Stimulated activated CD4-positive, alpha-beta T cell treated with anti-CD3 and anti-CD28 coated beads, TNF-alpha, amount 100 ng/mL, for 4 hours (primary cell): Measurements from ENCODE around the gene TMX1.
A peak's percentile ranks its signal among the peaks of the same experiment; 100 is the strongest.
"Not testable (repeated sequence)": the region's sequence is repeated elsewhere in the genome, so short reads cannot be mapped to it uniquely, and the experiment has no call there.

Source experiments
- DNase-seq, 3 experiments: peaks; one replicate each; pipeline ENCODE4 v3.0.0-alpha.2; 2020; ENCODE audit warnings: low read depth in 3 of 3

TMX1 gene, protein sequence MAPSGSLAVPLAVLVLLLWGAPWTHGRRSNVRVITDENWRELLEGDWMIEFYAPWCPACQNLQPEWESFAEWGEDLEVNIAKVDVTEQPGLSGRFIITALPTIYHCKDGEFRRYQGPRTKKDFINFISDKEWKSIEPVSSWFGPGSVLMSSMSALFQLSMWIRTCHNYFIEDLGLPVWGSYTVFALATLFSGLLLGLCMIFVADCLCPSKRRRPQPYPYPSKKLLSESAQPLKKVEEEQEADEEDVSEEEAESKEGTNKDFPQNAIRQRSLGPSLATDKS

DNA sequence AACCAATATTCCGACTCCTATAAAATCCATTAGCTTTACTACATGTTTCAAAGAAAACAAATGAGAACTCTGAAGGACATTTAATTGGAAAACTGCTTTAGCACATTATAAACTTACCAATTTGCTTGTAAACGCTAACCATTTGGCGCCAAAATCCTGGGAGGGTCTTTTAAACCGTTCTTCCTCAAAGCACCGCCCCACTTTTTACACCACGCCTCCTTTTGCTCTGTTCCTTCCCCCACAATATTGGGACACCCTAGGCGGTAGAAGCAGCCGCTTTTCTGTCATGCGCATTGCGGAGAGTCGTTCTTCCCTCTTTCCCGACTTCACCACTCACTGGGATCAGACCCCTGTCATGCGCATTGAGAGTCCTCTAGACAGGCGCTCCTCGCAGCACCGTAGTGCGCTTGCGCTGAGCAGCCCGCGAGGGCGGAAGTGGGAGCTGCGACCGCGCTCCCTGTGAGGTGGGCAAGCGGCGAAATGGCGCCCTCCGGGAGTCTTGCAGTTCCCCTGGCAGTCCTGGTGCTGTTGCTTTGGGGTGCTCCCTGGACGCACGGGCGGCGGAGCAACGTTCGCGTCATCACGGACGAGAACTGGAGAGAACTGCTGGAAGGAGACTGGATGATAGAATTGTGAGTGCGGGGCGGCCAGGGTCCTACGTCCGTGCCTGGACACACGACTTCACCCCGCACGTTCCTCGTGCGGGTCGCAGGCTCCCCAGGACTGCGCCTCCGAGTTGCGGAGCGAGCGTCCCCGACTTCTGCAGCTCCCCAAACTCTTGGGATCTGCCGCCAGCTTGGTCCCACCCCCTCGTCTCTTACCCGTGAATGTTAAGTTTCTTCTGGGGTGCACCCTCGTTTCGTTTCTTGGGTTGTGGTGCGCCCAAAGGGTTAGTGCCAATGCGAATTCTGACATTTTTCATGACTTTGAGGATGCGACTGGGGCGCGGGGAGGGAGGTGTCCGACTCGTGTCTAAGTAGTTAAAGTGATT, at the start of gene TMX1:
TSS of gene TMX1 (plus strand) at position 435 of the 991 bp plus-strand sequence. CDS start at position 481, 46 bp downstream.
- DNase-seq: peak; percentile 71 to 72 (median 72)

DNA sequence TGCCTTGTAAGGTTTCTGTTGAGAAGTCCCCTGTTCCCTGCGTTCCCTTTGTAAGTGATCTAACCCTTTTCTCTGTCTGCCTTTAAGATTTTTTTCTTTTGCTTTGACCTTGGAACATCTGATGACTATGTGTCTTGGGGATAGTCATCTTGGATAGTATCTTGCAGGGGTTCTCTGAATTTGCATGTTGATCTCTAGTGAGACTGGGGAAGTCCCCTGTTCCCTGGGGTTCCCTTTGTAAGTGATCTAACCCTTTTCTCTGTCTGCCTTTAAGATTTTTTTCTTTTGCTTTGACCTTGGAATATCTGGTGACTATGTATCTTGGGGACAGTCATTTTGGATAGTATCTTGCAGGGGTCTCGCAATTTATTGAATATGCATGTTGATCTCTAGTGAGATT, 38.2 kb upstream of the TMX1 start:
- DNase-seq: no peak

DNA sequence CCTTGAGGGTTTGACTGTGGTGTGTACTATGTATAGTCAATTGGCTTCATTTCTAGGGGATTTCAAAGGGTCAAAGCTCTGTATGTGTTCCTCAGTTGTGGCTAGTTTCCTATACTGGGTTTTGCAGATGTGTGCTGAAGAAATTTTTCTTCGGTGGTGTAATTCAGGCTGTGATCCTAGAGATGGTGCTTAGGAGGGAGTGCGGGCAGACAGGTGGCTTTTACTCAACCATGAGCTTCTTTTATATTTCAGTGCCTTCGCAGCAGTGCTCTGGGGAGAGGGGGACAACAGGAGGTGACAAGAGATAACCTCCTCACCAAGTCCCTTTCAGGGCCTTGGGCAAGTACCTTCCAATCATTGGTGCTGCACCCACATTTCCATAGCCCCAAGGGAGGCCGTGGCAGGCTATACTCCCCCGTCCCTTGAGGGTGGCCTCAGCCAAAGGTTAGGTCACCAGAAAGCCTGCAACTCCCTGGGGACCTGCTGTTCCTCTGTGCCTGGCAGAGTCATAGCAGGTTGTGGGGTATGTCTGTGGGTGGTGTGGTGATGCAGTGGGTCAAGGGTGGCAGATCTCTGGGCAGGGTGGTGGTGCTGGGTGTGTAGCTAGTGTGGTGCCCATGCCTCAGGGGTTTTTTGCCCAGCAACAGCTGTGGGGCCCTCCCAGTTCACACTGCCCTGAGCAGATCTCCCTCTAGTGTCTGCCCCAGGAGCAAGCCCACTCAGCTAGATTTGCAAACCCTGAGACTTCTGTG, 37.0 kb upstream of the TMX1 start:
- no peak for DNase-seq

DNA sequence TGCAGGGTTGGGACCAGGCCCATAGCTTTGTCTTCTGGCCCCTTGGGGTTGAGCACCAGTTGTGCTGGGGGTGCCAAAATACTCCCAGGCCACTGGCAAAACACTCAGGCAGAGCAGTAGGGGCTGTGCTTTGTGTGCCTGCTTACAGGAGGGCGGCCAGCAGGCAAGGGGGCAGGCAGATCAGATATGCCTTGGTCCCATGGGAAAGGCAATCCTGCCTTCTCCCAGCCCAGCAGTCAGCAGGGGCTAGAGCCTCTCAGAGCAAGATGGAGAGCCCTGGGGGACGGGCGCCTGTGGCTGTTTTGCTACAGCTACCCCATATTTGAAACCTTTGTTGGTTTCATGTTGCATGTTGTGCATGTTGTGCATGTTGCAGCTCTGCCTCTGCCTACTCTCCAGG, 36.2 kb upstream of the TMX1 start:
- DNase-seq: no peak

DNA sequence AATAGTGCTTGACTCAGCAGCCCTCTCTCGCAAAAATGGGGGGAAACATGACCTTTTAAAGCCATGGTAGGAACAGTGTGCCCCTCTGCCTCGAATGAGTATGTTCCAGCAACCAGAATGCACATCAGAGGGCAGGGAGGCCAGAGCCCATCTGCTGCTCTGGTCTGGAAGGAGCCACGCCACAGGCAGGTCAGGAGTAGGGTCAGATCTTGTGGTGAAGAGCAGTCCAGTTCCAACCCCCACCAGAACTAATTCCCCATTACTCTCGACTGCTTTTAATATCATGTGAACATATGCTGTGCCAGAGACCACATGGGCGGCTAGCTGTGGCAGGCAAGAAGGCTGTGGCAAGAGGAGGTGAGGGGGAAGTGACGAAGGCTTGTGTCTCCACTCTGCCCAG, 34.6 kb upstream of the TMX1 start:
- no peak for DNase-seq

DNA sequence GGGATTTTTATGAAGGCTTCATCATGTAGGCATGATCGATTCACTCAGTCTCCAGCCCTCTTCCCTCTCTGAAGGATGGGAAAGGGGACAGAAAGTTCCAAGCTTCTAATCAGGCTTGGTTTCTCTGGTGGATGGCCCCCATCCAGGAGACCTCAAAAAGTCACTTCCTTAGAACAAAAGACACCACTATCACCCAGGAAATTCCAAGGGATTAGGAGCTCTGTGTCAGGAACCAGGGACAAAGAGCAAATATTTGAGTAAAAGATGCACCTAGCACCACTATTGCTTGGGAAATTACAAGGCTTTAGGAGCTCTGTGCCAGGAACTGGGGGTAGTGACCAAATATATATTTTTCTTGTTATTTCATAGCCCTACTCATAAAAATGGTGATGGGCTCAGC, 33.6 kb upstream of the TMX1 start:
- no peak for DNase-seq

DNA sequence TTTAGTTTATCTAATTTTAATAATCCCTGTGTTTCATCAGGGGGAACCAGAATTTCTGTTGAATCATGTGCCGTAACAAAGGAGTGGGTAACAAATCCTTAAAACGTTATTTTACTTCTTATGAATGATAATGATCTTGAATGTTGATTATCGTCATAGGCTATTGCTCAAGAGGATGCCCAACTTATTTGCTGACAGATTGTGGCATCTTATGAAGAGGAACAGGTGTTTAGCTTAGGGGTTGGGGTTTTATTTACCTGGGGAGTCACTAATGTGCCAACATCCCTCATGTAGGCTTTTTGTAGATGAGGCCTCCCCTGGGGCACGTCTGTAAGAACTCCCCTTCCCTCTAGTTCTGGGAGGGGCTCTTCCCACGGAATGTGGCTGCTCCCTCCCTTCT, 32.4 kb upstream of the TMX1 start:
- no peak for DNase-seq

DNA sequence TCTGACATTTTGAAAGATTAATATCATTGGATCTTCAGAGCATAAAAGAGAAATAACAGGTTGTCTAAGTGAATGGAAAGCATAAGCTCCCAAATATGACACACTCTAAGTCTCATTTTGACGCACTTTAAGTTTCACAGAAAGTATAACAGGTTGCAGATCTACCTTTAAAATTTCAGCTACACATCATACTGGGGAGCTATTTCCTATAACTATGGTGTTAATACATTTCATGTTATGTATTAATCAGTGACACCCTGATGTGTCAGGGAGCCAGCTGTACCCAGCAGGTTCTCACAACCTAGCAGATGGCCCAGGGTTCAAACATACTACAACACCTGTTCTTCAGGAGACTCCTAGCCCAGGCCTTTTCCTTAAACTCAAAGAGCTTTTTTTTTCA, 31.1 kb upstream of the TMX1 start:
- DNase-seq: no peak

DNA sequence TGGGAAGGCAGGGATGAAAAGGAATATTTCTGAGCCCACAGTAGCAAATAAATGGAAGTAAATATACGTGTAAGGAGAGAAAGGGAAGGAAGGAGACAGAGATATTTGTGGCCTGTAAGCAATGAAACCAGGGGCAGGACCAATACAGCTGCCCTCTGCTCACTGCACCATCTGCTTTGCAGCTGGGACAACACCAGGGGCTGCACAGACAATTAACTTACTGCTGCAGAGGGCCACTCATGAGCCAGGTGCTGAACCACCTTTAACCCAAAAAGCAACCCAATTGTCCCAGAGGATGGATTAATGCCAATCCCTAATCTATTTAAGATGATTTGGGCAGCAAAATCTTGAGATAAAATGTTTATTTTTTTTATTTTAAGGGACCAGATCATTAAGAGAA, 30.6 kb upstream of the TMX1 start:
- no peak for DNase-seq

DNA sequence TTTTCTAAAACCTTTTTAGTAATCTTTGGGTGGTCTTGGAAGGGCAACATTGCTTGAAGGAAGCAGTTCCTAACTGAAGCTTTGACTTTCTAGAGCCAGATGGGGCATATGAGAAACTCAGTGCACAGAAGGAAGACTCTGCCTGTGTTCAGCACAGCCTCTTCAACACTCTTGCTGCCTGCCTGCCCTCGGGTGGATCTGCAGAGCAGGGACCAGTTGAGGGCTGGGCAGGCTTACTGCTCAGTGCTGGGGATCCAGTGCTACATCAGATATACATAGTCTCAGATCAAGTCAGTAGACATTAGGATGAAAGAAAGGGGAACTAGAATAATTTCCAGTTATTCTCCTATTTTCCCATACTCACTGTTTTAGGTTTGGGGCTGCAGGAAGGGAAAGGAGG, 29.5 kb upstream of the TMX1 start:
- no peak for DNase-seq

DNA sequence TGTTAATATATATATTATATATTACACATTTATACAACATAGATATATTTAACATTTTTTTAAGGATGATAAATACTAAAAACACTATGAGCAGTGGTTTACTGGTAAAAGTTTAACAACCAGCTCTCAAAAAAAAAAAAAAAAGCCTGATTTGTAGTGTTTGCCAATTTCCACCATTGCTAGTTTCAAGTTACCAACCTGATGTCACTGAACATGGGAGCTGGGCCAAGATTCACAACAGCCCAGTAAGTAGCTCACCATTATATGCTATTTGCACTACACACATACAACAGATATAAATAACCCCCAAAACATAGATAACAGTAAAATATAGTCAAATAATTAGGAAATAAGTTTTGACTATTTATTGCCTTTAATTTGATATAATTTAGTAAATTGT, 28.9 kb upstream of the TMX1 start:
- DNase-seq: no peak

DNA sequence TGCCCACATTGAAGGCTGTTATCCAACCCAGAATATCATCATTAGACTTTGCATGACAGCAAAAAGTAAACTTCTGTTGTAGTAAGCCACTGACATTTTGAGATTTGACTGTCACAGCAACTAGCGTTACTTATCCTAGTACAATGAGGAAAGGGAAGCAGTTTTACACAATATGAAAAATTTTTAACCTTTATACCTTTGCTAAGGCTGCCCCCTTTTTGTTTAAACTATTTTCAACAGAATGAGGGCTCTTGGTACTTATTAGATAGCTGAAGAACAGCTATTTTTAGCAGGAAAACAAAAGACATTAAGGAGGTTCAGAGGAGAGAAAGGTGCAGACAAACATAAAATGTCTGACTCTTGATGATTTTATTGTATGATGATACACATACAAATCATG, 23.4 kb upstream of the TMX1 start:
- DNase-seq: no peak

DNA sequence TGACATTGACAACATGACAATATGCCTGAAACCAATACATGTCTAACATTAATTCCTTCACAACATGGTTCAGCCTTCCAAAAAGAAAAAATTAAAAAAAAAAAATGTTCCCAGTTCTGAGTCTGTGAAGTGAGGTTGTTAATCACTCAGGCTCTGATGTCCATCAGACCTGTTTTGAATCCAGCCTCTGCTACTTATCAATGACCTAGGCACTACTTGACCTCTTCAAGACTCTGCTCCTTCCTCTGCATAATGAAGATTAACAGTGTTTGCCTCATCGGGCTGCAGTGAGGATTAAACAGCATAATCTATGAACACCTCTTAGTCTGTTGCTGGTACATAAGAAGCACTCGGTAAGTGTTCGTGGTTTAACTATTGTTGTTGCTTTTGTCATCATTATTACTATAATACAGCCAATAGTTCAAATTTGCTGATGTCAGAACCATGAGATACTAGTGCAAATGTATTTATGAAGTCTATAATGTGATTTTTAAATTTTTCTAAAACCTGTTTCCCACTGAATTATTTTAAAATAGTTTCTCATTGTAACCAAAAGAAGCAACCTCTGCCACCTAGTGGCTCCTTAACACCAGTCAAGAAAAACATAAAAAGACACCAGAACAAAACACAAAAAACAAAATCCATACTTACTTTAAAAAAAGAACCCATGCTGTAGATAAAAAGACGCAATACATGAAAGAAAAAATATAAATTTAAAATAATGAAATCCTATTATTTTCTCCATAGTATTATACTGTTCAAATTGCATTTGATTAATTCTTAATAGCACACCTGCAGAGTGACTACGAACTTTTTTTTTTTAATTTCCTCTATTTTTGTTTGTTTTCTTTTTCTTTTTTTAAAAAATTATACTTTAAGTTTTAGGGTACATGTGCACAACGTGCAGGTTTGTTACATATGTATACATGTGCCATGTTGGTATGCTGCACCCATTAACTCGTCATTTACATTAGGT, 20.3 kb upstream of the TMX1 start:
- no peak for DNase-seq

DNA sequence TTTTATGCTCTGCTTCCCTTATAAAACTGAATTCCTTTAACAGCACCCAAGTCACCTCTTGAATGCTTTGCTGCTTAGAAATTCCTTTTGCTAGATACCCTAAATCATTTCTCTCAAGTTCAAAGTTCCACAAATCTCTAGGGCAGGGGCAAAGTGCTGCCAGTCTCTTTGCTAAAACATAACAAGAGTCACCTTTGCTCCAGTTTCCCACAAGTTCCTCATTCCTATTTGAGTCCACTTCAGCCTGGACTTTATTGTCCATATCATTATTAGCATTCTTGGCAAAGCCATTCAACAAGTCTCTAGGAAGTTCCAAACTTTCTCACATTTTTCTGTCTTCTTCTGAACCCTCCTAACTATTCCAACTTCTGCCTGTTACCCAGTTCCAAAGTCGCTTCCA, 16.6 kb upstream of the TMX1 start:
- not testable (repeated sequence) for DNase-seq

DNA sequence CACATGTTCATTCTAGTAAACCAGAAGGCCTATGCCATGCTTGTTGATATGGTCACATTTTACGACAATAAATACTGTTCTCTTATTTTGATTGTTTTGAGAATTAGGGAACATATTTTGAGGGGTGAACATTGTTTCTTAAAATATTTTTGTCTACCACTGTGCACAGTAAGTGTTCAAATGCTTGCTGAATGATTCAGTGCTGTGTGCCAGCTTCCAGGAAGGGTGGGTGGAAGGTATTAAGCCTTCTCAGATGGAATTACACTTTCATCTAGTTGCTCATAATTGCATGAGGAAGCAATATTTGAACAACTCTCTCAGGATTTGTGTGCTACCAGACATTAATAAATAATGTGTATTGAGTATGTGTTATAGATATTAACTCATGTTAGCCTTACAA, 15.5 kb upstream of the TMX1 start:
- no peak for DNase-seq

DNA sequence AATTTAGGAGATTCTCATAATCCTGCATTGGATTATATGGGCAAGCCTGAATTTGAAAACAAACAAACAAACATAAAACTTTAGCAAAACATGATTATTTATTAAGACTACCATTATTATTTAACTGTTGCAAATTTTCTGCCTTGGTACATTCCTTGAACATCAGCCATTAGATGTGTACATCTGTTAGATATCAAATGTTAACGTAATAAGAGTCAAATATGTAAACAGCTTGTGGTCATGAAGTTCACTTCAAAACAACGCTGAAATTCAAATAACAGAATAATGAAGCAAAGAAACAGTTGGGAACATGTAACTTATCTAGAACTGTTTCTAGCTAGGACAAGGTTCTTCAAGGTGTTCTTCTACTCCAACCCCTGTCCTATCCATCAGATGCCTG, 14.3 kb upstream of the TMX1 start:
- no peak for DNase-seq

DNA sequence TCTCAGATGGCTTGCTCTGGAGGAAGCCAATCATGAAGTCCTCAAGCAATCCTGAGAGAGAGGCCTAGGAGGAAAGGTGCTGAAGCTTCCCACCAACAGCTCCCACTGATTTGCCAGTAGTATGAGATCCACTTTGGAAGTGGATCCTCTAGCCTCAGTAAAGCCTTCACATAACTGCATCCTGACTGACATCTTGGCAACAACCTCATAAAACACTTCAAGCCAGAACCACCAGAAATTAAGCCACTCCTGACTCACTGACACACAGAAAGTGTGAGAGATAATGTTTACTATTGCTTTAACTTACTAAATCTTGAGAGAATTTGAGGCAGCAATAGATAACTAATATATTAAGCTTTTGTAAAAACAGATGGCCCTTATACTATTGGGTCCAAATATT, 11.7 kb upstream of the TMX1 start:
- DNase-seq: no peak

DNA sequence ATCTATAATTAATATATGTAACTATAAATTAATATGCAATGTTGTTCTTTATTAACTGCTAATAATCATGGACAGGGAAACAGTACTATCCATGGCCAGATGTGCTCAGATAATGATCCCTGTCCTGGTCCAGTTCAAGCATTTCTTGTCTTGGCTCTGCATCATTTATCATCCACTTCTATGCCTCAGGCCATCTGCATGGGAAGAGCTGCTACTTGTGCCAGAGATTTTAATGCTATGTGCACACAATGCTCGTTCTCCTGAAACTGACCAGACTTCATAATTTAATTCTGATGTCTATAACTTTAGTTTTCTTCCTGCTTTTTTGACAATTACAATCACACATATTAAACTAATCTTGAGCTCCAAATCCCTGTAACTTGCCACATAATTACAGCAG, 11.2 kb upstream of the TMX1 start:
- no peak for DNase-seq

DNA sequence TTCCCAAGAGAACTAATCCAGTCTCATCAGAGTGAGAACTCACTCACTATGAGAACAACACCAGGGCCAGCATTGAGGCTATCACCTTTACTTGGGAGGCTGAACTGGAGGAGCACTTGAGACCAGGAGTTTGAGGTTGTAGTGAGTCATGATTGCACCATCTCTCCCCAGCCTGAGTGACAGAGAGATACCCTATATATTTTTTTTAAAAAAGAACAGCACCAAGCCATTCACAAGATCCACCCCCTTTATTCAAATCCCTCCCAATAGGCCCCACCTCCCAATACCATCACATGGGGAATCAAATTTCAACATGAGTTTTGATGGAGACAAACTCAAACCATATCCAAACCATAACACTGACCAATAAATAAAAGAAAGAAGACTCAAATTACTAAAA, 3.7 kb upstream of the TMX1 start:
- DNase-seq: no peak

DNA sequence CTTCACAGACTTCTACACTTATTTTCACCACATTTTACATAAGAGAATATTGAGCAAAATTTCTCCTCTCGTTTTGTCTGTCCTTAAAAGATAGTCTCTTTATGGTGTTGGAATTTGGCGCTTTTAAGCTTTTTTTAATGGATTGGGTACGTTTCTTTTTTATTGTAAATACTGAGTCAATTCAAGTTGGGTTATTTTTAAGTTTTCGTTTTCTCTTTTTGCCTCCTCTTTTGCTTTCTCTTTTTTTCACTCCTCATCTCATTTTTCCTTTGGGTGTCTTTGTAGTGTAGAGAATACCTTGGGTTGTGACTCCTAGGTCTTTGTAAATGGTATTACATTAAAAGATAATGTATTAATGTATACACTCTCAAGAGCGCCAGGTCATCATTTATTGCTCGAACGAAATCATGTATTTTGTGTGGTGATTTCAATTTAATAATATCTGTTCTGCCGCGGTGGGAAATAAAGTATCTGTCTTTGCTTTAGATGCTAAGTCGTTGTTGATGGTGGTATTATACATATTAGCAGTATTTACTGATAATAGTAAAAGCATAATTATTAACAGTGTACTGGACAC, 845 bp downstream of the TMX1 start:
- DNase-seq: no peak
